Measurements from ENCODE around the gene KASH5.

KASH5 gene

GRCh38 chr19:49448432-49448786, 60.4 kb downstream of the KASH5 start:
- H4K20me1 ChIP-seq (ENCODE audit: insufficient read depth, low read length): no peaks in the 10 kb centered on the region
- peaks cover 18% of the 10 kb centered on the region for H3K79me2 ChIP-seq (ENCODE audit: low read length)
- peaks cover 33% of the 10 kb centered on the region for H3K36me3 ChIP-seq (replicated peaks; ENCODE audit: low read depth, low read length)
- no peak overlapping the region for H3K27ac ChIP-seq (ENCODE audit: low read length)
- no peak overlapping the region for H3K9ac ChIP-seq (ENCODE audit: low read length)
- H3K4me3 ChIP-seq (ENCODE audit: low read length): no peak overlapping the region
- H3K4me1 ChIP-seq (ENCODE audit: low read length): peaks cover 10% of the 10 kb centered on the region
- TF ChIP-seq CTCF (IDR thresholded peaks at IDR 0.05; ENCODE audit: low read depth, low read length) (no peak), EZH2phosphoT487 (IDR thresholded peaks at IDR 0.05; ENCODE audit: low read depth) (no peak)
- H3K27me3 ChIP-seq (ENCODE audit: low read depth, low read length): no peaks in the 10 kb centered on the region
- H3K9me3 ChIP-seq (ENCODE audit: insufficient read depth, low read length): no peaks in the 10 kb centered on the region
- H2AFZ ChIP-seq (ENCODE audit: low read depth, low read length): no peak overlapping the region
- H3K4me2 ChIP-seq (ENCODE audit: low read length): no peak overlapping the region

GRCh38 chr19:49450405-49450804, 62.4 kb downstream of the KASH5 start:
- peaks cover 17% of the 10 kb centered on the region for H3K4me1 ChIP-seq (ENCODE audit: low read length)
- peak overlapping the region; percentile 85 for H3K4me3 ChIP-seq (ENCODE audit: low read length)
- peaks cover 37% of the 10 kb centered on the region for H3K36me3 ChIP-seq (replicated peaks; ENCODE audit: low read depth, low read length)
- no peak overlapping the region for H3K27ac ChIP-seq (ENCODE audit: low read length)
- TF ChIP-seq CTCF (IDR thresholded peaks at IDR 0.05; ENCODE audit: low read depth, low read length): no peak
- no peak for TF ChIP-seq EZH2phosphoT487 (IDR thresholded peaks at IDR 0.05; ENCODE audit: low read depth)
- H3K27me3 ChIP-seq (ENCODE audit: low read depth, low read length): no peaks in the 10 kb centered on the region
- H2AFZ ChIP-seq (ENCODE audit: low read depth, low read length): no peak overlapping the region
- H3K4me2 ChIP-seq (ENCODE audit: low read length): peak overlapping the region; percentile 77
- no peak overlapping the region for H3K9ac ChIP-seq (ENCODE audit: low read length)
- no peaks in the 10 kb centered on the region for H3K9me3 ChIP-seq (ENCODE audit: insufficient read depth, low read length)
- H4K20me1 ChIP-seq (ENCODE audit: insufficient read depth, low read length): no peaks in the 10 kb centered on the region
- peaks cover 31% of the 10 kb centered on the region for H3K79me2 ChIP-seq (ENCODE audit: low read length)

GRCh38 chr19:49451430-49452181, 63.6 kb downstream of the KASH5 start, which contains the start of gene PIH1D1:
PIH1D1 (minus strand) TSS chr19:49451814; CDS start chr19:49451574, 240 bp downstream.
- Histone ChIP-seq H4K20me1 (ENCODE audit: insufficient read depth, low read length) (no peaks in the 10 kb centered on the region), H3K4me3 (ENCODE audit: low read length) (peak within 1 kb of the TSS; percentile 85), H3K36me3 (replicated peaks; ENCODE audit: low read depth, low read length) (peaks cover 33% of the 10 kb centered on the region), H3K4me2 (ENCODE audit: low read length) (peak within 1 kb of the TSS; percentile 77), H3K79me2 (ENCODE audit: low read length) (peaks cover 31% of the 10 kb centered on the region), H3K27me3 (ENCODE audit: low read depth, low read length) (no peaks in the 10 kb centered on the region), H3K4me1 (ENCODE audit: low read length) (peaks cover 17% of the 10 kb centered on the region), H3K9me3 (ENCODE audit: insufficient read depth, low read length) (no peaks in the 10 kb centered on the region), H3K27ac (ENCODE audit: low read length) (peak within 1 kb of the TSS; percentile 91), H2AFZ (ENCODE audit: low read depth, low read length) (peak within 1 kb of the TSS; percentile 18; the same call in 1 of the 2 replicates), H3K9ac (ENCODE audit: low read length) (peak within 1 kb of the TSS; percentile 99)
- no peak for TF ChIP-seq EZH2phosphoT487 (IDR thresholded peaks at IDR 0.05; ENCODE audit: low read depth)
- TF ChIP-seq CTCF (IDR thresholded peaks at IDR 0.05; ENCODE audit: low read depth, low read length): no peak

GRCh38 chr19:49453013-49453756, 65.1 kb downstream of the KASH5 start, which contains the start of gene ALDH16A1:
ALDH16A1 (plus strand) TSS chr19:49453225; CDS start chr19:49453332, 107 bp downstream.
- H3K27me3 ChIP-seq (ENCODE audit: low read depth, low read length): no peaks in the 10 kb centered on the region
- no peaks in the 10 kb centered on the region for H4K20me1 ChIP-seq (ENCODE audit: insufficient read depth, low read length)
- H3K79me2 ChIP-seq (ENCODE audit: low read length): peaks cover 31% of the 10 kb centered on the region
- TF ChIP-seq CTCF (IDR thresholded peaks at IDR 0.05; ENCODE audit: low read depth, low read length): no peak
- no peak for TF ChIP-seq EZH2phosphoT487 (IDR thresholded peaks at IDR 0.05; ENCODE audit: low read depth)
- H3K4me1 ChIP-seq (ENCODE audit: low read length): peaks cover 19% of the 10 kb centered on the region
- no peaks in the 10 kb centered on the region for H3K9me3 ChIP-seq (ENCODE audit: insufficient read depth, low read length)
- peaks cover 18% of the 10 kb centered on the region for H3K36me3 ChIP-seq (replicated peaks; ENCODE audit: low read depth, low read length)
- peak within 1 kb of the TSS; percentile 99 for H3K9ac ChIP-seq (ENCODE audit: low read length)
- peak within 1 kb of the TSS; percentile 22; the same call in 1 of the 2 replicates for H2AFZ ChIP-seq (ENCODE audit: low read depth, low read length)
- peak within 1 kb of the TSS; percentile 75 for H3K4me2 ChIP-seq (ENCODE audit: low read length)
- H3K4me3 ChIP-seq (ENCODE audit: low read length): peak within 1 kb of the TSS; percentile 85
- peak within 1 kb of the TSS; percentile 91 for H3K27ac ChIP-seq (ENCODE audit: low read length)
